AG10803 (cell line): ENCODE data around the gene TCOF1.

Experiments
- DNase-seq: peaks from one replicate; pipeline ENCODE4 v3.0.0; 2010; ENCODE audit warnings: low read depth
- H3K4me3 ChIP-seq: 2 replicates; pipeline ENCODE4 v1.5.1; 2011; ENCODE audit warnings: mild to moderate bottlenecking, low read length, control low read depth
- CTCF ChIP-seq: conservative IDR thresholded peaks from 2 replicates; pipeline ENCODE4 v1.5.1; 2011; ENCODE audit warnings: mild to moderate bottlenecking, low read length, control low read depth, inconsistent platforms

Gene TCOF1

GRCh38 chr5:150358261-150359095 is 981 bp downstream of the TCOF1 start:
- DNase-seq = peak; percentile 21
- no peak for TF ChIP-seq CTCF
- H3K4me3 ChIP-seq = peak overlapping the region; percentile 82

GRCh38 chr5:150361301-150361700 is 3.8 kb downstream of the TCOF1 start:
- no peak for TF ChIP-seq CTCF
- DNase-seq = no peak

GRCh38 chr5:150363185-150363584 is 5.7 kb downstream of the TCOF1 start:
- no peak for TF ChIP-seq CTCF
- DNase-seq = no peak
- H3K4me3 ChIP-seq = no peak overlapping the region

More at GRCh38 chr5:150361301-150361700, 3.8 kb downstream of the TCOF1 start:
- H3K4me3 ChIP-seq = no peak overlapping the region

- H3K4me3 ChIP-seq = no peak overlapping the region
- no peak for TF ChIP-seq CTCF
Observed at GRCh38 chr5:150364004-150364403, 6.5 kb downstream of the TCOF1 start.

GRCh38 chr5:150368526-150368925 is 11.0 kb downstream of the TCOF1 start:
- TF ChIP-seq CTCF = no peak
- no peak for DNase-seq
- H3K4me3 ChIP-seq = no peak overlapping the region

More at GRCh38 chr5:150364004-150364403, 6.5 kb downstream of the TCOF1 start:
- DNase-seq = no peak

GRCh38 chr5:150372639-150373038 is 15.1 kb downstream of the TCOF1 start:
- TF ChIP-seq CTCF = no peak
- no peak overlapping the region for H3K4me3 ChIP-seq
- no peak for DNase-seq

- H3K4me3 ChIP-seq = no peak overlapping the region
- no peak for DNase-seq
- TF ChIP-seq CTCF = no peak
Observed at GRCh38 chr5:150374651-150375050, 17.2 kb downstream of the TCOF1 start.
